HG02588 (cell line): ENCODE results near the gene SRMS.
A peak's percentile ranks its signal among the peaks of the same experiment; 100 is the strongest.

Source experiments
- ATAC-seq: cut with Tn5 transposase; IDR thresholded peaks from one replicate; pipeline ENCODE4 v1.9.1; 2021; ENCODE audit warnings: mild to moderate bottlenecking, moderate library complexity; ENCODE audit not compliant: unreplicated experiment

The SRMS gene

DNA sequence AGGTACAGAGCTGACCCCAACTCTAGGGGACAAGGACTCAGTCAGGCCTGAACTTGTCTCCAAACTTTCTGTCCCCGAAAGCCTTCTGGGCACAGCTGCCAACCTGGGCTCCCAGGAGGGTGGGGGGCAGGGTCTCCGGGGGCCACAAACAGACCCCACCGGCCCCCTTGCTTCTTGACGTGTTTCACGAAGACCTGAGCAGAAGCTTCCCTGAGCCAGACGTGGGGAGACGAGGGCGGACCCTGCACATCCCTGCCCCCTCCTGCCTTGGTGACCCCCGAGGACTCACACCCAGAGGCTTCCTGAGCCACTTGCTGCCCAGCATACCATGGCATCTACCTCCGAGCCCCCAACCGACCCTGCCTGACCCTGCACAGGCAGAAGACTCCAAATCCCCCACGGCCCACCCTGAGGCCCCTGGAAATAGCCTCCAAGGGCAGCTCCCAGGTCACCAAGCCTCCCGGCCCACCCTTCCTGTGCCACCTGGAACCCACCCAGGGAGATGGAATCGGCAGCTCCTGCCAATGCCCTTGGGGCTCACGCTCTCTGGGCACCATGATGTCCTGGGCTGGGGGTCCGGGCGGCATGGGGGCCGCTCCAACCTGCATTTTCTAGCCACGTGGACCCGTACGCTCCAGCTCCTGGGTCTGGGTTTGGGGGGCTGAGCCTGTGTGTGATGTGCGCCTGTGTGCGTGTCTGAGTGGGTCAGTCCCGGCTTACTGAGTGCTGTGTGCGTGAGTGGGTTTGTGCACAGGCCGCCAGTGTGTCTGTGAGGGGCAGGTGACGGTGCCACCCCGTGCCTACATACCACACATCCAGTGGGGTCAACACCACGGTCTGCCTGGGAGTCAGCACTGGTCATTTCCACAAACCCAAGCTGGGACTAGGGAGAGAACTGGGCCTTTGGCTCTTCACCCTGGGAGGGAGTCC lies 7.8 kb downstream of the SRMS start:
- ATAC-seq: no peak

DNA sequence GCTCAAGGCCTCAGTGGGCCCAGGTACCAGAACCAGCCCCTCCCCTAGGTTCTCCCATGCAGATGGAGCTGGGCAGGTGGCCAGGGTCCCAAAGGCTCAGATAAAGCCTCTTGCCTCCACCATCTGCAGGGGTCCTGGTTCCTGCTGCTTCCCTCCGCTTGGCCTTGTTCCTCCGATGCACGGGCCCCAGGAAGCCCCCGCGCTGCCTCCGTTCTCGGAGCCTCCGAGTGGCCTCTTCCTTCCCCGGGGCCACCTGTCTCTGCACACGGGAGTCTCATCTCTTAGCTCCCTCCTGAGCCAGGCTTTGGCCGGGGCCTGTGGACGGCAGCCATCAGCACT lies 8.5 kb downstream of the SRMS start:
- no peak for ATAC-seq

DNA sequence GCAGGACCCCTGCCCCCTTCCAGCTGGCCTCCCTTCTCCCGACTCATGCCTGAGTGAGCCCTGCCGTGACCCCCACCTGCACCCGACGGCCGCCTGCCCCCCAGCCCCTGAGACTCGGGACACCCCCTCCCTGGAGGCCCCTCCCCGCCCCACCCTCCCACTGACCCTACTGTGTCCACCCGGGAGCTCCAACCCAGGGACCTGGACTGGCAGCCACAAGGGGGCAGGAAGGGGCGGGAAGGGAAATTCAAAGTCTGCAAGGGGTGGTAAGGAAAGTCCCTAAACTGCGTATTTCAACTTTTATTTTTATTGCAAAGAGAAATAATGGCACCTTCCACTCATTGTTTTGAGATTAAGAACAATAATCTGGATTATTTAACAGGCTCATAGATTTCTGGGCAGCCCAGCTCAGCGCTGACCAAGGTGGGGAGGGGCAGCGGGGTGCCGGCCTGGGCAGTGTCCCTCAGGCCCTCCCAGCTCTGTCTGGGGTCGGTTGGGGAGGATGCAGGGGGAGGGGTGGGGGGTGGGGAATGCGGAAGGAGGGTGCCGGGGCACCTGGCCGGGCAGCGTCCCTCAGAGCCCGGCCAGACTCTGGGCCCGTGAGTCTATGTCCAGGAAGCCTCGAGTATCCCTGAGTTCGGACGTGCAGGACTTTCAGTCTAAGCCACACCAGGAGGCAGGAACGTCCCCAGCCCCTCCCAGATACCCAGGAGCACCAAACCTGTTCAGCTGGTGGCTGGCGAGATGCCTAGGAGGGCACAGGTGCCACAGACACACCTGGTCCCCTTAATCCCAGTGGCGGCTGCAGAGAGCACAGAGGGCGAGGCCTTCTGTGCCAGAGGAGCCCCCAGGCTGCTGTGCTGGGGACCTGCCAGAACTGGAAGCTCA lies 9.1 kb downstream of the SRMS start:
- ATAC-seq: peak; percentile 3

DNA sequence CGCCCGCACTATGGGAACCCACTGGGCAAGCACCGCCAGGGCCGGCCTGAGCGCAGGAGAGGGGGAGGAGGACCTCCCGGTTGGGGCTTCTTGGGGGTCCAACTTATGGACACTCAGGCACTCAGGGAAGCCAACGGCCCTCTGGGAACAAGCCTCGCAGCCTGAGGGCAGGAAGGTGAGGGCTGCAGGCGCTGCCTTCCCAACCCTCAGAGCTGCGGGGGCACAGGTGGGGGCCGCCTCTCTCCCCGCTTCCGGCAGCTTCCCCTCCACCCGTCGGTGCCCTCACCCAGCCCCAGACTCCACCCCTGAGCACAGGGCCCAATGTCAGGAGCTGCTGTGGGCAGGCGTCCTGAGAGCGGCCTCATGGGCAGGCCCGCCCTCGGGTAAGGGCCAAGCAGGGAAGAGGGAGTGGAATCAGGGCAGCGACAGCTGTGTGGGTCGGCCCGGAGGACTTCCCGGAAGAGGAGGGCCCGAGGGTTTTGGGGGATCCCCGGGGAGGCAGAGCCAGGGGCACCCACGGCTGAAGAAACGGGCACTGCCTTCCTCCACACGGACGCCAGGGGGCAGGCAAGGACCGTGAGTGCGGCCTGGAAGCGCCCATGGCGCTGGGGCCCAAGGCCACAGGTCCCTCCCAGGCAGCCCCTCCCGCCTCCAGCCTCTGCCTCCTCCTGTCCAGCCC lies 9.9 kb downstream of the SRMS start:
- ATAC-seq: peak; percentile 77

DNA sequence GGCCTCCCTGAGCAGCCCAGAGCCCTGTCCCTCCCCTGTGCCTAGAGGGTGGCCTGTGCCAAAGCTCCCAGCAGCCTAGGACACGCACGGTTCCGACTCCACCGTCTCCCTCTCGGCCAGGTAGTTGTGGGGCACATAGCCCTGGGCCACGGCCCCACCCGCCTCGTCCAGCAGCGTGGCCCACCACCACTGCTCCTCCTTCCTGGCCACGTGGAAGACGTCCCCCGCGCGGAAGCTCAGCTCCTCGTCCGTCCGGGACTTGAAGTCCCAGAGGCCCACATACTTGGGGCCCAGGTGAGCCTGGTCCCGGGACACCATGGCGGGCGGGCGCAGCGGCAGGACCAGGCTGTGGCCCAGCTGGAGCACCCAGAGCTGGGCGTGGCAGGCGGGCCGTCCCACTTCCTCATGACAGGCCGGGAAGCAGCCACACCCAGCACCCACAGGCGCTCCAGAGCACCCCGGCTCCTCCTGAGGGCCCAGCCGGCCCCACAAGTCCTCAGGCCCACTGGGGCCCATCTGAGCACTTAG lies 10.5 kb downstream of the SRMS start, which contains the start of gene PTK6:
Gene PTK6, minus strand, starts transcription at position 380 of the 528 bp plus-strand sequence. Its CDS starts 62 bp downstream, at position 318.
- peak; percentile 7 for ATAC-seq

DNA sequence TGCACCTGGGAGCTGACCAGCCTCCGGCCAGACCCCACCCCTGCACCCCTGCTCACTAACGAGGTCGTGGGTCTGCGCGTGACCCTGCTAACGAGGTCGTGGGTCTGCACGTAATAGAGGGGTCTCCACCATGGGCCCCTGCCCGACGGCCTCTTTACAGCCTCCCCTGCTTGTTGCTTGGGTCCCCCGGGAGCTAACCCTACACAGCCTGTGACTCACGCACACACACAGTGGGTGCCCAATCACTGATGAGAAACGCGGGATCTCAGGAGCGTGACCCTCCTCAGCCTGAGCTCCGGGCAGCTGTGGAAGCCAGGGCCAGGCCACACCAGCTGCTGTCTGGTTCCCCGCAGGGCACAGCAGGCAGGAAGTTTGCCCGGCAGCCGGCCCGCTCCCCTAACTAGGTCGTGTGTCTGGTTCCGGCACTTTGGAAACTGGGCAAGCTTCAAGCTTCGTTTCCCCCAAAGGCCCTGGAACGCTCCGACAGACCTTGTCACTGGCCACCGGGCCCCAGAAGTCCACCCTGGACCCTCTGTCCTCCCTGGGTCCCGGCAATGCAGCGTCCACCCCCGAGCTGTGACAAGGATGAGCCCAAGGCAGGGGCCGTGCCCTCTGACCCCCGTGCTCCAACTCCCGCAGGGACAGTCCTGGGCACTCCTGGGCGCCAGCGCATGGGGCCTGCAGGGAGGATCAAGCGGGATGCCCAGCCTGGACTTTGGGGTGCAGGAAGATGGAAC lies 11.1 kb downstream of the SRMS start:
- no peak for ATAC-seq

DNA sequence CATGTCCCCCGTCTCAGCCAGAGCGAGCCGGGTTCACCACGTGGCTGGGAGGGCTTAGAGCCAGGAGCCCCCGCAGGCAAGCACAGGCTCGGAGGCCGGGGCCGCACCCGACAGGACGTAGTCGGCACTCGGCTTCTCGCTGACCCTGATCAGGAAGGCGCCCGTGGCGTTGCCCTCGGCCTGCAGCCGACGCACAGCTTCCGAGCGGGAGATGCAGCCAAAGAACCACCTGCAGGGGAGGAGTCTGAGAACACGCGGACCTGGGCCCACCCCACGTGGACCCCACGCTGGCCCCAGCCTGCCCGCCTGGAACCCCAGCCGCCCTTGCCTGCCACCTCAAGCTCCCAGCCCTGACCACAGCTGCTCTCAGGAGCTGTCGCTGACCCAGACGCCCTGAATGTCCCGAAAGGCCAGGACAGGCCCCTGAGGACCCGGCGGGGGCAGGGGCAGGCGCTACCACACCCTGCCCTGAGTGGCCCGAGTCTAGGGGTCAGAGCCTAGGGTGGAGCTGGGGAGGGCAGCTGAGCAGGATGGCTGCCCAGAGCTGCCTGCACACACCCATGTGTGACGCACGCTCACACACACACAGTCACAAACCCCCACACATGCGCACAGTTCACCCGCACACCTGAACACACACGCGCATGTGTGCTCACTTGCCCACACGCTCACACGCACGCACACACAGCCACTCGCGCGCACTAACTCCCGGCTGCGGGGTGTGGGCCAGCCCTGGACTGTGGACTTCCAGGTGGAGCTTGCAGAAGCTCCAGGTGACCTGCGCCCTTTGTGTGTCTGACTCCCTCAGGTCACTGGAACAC lies 12.5 kb downstream of the SRMS start:
- ATAC-seq: no peak

DNA sequence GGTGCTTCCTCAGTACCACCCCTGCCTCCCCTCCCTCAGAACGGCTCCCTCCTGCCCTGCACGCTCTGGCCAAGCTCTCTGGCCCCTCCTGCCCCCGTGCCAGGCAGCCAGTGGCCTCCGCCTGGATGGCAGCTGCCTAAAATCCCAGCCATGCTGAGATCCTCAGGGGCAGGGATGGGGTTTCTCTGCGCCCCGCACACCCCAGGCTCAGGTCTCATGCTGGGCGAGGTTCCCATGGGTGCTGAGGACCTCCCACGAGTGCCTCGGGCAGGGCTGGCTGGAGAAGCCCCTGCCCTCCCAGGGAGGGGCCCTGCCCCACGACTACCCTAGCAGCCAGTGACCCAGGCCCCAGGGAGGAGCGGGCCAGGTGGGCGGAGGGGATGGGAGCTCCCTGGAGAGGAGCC lies 13.1 kb downstream of the SRMS start:
- ATAC-seq: no peak

DNA sequence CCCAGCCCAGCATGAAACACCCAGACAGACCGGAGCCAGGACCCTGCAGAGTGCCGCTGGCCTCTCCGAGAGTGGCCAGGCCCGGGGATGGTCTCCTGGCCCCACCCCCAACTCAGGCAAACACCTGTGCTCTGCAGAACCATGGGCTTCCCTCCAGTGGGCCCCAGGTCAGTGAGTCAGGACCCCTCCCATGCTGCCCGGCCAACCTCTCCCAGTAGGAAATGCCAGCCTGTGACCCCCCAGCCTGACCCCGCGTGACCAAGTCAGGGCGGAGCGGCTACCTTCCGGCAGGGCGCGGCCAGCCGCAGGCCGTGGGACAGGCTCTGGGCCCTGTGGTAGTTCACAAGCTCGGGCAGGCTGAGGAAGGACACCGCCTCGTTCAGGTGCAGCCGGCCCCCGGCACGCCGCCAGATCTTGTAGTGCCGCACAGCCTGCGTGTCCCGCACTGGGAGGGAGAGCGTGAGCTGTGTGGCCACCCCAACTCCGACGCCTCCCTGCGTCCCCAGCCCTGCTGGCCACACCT lies 13.6 kb downstream of the SRMS start:
- ATAC-seq: no peak

DNA sequence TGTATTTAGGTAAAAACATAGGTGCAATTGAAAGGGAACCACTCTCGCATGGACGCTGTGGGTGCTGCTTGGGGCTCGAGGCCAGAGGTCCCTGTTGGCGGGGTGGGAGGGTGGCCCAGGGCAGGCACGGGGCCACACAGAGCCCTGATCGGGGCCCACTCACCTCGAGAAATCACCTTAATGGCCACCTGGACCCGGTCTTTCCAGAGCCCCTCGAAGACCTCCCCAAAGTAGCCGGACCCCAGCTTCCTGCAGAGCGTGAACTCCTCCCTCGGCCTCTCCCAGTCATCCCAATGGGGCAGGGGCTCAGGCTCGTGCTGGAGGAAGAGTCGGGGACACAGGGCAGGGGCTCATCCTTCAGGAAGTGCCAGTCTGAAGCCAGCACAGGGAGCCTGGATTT lies 14.2 kb downstream of the SRMS start:
- no peak for ATAC-seq

DNA sequence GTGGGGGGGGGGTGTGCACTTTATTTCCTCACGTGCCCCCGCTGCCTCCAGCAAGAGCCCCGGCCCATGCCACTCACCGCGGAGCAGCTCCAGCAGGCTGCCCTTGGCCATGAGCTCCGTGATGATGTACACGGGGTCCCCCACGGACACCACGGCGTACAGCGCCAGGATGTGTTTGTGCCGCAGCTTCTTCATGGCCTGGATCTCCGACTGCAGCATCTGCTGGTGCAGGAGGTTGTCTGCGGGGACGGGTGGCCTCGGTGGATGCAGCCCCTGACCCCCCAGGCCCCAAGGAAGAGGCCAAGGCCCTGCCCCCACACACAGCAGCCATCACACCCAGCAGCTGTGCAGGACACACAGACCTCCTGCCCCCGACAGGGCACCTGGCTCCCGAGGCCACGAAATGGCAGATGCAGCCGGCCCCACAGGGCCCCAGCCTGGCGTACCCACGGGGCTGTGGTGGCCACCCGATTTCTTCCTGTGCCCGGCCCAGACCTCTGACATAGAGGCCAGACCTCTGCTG lies 15.0 kb downstream of the SRMS start:
- ATAC-seq: no peak

DNA sequence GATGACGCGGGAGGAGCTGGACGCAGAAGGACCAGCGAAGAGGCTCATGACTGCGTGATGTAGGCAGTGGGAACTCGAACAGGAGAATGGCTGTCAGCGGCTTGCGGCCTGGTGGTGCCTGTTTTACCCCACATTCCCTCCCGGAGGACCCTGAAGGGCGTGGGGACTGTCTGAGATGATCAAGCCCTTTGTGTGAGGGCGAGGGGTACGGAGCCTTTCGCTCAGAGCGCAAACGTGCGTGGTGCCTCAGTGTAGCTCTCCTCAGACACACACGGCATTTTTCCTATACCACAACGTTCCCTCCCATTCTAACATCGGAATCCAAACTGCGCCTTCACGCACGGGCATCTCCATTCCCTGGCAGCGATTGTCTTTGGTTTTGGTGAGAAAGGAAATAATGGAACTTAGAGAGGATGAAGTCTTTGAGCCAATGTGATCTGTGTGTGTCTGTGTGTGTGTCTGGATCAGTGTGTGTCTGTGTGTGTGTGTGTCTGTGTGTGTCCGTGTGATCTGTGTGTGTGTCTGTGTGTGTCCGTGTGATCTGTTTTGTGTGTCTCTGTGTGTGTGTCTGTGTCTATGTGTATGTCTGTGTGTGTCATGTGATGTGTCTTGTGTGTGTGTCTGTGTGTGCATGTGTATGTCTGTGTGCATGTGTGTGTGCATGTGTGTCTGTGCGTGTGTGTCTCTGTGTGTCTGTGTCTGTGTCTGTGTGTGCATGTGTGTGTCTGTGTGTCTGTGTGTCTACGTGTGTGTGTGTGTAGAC lies 15.7 kb downstream of the SRMS start:
- no peak for ATAC-seq

DNA sequence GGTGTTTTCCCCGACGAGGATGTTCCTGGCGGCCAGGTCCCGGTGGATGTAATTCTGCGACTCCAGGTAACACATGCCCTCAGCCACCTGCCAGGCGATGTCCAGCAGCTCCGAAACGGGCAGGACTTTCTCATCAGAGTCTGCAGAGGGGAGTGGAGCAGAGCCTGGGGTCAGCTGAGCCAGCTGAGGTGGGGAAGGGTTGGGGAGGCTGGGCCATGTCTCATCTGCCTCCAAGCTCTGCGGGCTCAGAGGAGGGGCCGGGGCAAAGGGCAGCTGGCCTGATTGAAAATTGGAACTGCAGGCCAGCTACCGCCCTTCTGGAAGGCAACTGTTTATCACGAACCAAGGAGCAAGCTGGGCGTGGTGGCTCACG lies 16.8 kb downstream of the SRMS start:
- ATAC-seq: no peak

DNA sequence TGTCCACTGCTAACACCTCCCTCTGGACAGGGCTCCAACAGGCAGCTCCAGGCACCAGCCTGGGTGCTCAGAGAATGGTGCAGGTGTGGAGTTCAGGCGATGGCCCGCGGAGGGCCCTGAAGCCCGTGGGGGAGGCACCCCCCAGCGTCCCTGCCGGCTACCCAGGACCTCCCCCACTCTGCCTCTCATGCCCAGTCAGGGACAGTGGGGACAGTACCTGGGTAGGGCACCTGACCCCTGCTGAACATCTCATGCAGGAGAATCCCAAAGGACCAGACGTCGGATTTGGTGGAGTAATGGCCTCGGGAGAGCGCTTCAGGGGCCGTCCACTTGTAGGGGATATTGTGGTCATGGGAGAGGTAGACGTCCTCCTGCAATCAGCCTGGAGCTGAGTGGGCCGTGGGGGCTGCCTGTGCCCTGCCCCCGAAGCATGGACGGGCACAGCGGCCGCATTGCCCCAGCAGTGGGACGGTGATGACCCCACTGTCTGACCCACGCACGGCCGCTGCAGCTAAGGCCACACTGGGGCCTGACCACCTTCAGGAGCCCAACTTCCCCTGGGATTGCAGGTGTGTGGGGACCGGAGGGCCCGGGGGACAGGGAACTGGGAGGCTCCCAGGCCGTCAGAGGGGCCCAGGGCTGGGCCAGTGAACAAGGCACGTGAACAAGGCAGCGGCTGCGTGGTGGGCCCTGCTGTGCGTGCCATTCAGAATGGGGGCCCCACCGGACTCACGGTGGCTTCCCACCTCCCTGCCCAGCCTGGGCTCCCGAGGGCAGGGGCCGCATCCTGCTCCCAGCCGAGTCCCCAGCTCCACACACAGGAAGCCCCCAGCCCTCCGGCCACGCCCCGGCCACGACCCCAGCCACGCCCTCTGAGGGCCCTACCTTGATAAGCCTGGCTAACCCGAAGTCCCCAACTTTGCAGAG lies 17.4 kb downstream of the SRMS start:
- no peak for ATAC-seq

DNA sequence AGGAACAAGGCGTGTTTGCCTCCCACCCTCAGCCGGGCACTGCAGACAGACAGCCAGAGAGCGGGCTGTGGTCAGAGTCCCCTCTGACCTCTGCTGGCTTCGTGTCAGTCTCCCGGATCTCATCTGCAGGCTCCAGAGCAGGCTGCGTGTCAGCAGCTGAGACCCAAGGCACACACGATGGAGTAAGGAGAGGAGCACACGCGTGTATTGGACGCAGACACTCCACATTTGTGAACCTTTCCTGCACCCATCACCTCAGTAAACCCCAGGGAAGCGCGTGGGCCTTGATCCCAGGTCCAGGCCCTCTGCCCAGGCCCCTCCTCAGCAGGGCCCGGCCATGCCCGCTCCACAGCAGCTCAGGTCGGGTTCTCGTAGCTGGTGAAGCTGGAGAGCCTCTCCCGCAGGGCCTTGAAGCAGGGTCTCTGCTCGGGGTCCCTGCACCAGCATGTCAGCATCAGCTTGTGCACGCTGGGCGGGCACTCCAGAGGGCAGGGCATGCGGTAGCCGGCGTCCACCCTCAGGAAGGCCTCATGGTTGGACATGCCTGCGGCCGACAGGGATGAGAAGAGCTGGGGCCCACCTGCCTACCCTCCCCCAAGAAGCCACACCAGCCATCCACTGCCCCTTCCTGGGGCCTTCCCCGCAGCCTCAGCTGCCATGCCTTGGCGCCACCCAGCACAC lies 18.2 kb downstream of the SRMS start:
- no peak for ATAC-seq

DNA sequence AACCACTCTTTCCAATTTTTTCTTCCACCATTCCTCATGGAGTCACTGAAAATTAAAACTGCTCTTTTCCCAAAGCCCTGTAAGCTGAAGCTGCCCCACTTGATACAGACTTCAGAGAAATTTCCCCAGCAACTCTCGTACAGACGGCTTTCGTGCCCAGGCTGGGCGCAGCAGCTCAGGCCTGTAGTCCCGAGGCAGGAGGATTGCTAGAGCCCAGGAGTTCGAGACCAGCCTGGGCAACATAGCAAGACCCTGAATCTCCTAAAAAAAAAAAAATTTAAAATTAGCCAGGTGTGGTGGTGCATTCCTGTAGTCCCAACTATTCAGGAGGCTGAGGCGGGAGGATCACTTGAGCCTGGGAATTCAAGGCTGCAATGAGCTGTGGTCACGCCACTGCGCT lies 20.4 kb downstream of the SRMS start:
- ATAC-seq: no peak

DNA sequence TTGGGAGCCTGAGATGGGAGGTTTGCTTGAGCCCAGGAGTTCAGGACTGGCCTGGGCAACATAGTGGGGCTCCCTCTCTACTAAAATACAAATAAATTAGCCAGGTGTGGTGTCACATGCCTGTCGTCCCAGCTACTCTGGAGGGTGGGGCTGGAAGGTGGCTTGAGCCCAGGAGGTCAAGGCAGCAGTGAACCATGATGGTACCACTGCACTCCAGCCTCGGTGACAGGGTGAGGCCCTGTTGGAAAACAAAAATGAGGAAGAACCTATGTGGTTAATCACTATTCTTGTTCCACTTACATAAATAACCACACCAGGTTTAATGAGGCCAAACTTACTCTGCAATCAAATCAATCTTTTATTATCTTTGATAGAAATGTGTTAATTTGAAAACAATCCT lies 21.6 kb downstream of the SRMS start:
- no peak for ATAC-seq
